PFSK-1 (cell line): ENCODE results near the gene TAF10.

Source experiments
- FOXP2 ChIP-seq: optimal IDR thresholded peaks from 2 replicates; pipeline ENCODE3; 2011; ENCODE audit warnings: borderline replicate concordance, control low read depth, inconsistent platforms; ENCODE audit not compliant: insufficient read depth; ENCODE audit errors: extremely low read length, extremely low read depth
- REST ChIP-seq, 2 experiments: IDR thresholded peaks; 2 replicates each; pipeline versions ENCODE4 v1.6.1 to v1.8.0; 2011 to 2012; ENCODE audit warnings: low read depth in 2 of 2, low read length in 2 of 2, control low read depth in 1 of 2, inconsistent platforms in 1 of 2, mild to moderate bottlenecking in 1 of 2, moderate library complexity in 1 of 2; ENCODE audit not compliant: insufficient read depth in 1 of 2

The TAF10 gene

GRCh38 chr11:6561288-6561687, 50.7 kb downstream of the TAF10 start:
- TF ChIP-seq REST (IDR thresholded peaks at IDR 0.05; ENCODE audit: insufficient read depth in 1 of 2, low read depth in 2 of 2, low read length in 2 of 2) (no peak), FOXP2 (no peak)
